GM18867 (cell line): ENCODE results near the gene KRTAP4-5.
"Not testable (repeated sequence)": the region's sequence is repeated elsewhere in the genome, so short reads cannot be mapped to it uniquely, and the experiment has no call there.

Experiments used
- ATAC-seq: cut with Tn5 transposase; IDR thresholded peaks from one replicate; pipeline ENCODE4 v1.9.1; 2021; ENCODE audit warnings: mild to moderate bottlenecking, moderate library complexity; ENCODE audit not compliant: unreplicated experiment

KRTAP4-5 gene

DNA sequence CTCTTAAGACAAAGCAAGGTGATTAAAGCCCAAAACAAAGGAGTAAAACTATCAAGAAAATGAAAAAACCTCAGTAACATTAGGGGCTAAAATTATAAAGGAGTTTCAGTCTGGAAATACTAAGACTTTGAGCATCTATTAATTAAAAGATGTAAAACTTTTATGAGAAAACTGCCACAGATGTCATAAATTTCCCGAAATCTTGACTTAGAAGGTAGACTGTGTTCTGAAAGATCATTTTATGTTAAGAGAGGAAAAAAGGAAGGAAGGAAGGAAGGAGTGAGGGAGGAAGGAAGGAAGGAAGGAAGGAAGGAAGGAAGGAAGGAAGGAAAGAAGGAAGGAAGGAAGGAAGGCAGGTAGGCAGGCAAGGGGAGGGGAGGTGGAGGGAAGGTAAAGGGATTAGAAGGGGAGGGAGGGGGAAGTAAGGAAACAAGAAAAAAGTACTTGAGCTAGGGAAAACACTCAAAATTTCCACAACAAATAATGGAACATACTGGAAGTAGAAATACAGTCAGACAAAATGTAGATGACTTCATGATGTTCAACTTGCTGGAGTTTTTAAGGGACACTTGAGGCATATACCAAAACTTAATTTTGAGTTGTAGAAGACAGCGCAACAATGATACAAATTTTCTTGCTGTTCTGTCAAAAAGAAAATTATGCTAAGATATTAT, 2.0 kb downstream of the KRTAP4-5 start:
- ATAC-seq: no peak

DNA sequence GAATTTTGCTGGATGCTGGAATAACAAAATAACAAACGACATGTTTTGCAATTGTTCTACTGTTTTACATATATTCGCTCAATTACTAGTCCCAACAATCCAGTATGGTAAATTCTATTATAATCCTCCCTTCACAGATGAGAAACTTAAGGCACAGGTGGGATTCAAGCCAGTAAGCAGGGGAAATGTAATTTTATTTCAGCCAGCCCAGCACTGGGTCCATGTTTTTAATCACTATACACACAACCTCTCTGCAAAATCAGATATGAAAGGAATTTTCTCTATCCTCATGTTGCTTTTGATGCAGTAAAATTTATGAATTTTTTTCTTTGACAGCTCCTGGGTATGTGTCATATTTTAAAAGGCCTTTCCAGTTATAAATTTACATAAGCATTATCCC, 4.4 kb downstream of the KRTAP4-5 start:
- no peak for ATAC-seq

DNA sequence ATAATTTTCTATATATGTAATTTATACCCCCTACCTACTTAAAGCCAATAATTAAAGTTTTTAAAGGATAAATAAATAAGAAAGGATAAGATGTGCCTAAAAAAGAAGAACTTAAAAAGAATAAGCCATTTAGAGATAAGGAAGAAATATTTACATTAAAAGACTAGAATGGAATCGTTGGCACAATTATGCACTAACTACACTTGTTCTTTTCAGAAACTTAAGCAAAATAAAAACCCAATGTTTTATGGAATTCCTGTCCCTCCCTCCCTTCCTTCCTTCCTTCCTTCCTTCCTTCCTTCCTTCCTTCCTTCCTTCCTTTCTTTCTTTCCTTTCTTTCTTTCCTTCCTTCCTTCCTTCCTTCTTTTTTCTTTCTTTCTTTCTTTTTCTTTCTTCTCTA, 4.8 kb downstream of the KRTAP4-5 start:
- no peak for ATAC-seq

DNA sequence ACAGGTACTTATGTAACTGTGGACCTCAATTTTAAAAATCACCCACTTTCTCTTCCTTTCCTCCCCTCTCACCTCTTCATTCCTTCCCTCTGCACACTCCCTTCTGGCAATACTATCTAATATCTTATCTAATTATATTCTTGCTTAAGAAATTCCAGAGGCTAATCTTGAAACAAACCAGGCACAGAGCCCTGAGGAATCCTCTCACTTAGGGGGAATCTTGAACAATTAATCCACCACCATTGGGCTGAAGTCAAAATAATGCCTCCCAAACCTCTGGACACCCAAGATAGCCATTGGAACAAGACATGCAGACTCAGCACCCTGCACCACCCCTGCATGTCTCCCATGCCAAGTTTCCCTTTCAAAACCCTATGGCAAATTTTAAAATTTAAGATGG, 8.3 kb downstream of the KRTAP4-5 start:
- ATAC-seq: no peak

DNA sequence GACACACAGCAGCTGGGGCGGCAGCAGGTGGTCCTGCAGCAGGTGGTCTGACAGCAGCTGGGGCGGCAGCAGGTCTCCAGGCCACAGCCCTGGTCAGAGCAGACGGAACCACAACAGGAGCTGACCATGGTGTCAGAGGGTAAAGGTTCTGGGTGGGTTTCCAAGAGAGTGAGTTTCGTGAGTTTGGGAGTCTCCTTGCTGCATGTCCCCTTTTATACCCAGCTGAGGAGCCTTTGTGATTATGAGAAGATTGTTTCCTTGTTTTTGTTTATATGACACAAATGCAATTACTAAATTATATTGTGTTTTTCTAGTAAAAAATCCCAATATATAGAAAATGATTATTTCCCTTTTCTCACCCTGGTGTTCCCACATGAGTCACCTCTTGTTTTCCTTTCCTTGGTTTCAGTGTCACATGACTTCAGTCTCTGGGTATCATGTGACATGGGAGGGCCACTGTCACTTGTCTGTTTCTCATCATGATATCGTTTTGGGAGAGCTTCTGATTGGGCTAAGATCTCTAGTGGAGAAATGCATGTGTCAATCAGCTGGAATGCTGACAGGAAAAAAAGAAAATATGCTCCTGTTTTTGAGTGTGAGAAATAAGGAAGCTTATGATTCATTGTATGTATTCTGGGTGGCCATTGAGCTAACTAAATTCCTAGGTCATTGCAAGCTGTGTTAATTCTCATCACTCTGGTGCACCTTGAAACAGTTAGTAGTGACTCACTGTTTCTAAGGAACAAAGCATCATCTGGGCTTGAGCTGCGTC, 9.1 kb downstream of the KRTAP4-5 start, which contains the start of gene KRTAP4-6:
TSS of gene KRTAP4-6 (minus strand) at position 185 of the 772 bp plus-strand sequence. CDS start at position 128, 57 bp downstream.
- no peak for ATAC-seq

DNA sequence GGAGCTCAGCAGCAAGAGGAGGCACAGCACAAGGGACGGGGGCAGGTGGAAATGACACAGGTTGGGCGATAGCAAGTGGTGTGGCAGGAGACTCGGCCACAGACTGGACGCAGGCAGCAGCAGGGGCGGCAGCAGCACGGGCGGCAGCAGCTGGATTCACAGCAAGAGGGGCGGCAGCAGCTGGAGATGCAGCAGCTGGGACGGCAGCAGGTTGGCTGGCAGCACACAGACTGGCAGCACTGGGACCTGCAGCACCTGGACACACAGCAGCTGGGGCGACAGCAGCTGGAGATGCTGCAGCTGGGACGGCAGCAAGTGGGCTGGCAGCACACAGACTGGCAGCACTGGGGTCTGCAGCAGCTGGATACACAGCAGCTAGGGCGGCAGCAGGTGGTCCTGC, 9.8 kb downstream of the KRTAP4-5 start:
- ATAC-seq: not testable (repeated sequence)

DNA sequence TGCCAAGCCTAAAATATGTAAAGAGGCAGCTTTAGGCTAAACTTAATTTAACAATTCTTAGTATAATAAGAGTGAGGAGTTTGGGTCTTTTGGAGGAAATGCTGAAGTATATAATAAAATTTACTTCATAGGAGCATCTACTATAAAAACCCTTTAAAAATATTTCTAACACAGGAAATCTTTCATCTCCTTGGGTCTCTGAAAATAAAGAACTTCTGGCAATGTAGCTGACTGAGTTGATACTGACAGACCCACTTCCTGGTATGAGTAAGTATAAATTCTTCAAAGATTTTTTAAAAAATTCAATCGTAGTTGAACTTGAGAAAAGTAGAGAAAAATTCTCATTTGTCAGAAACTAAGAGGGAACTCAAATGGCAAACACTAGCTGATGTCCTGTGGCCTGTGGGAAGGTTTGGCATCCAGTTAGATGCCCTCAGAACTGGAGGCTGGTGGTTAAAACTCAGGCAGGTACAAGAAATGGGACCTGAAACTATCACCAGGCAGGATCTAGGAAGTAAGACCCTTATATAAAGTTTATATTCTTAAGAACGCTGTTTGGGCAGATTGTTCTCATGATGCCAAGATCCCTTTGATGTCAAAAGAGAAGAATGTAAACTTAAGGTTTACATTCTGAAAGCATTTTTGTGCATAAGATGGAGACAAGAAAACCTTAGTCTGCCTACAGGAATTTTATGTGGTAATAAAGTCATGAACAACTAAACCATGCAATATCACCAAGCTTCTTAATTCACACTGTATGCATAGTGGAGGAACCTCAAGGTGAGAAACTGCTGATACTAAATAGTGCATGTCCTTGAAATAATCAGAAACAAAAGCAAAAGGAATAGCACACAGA, 15.5 kb downstream of the KRTAP4-5 start:
- no peak for ATAC-seq

DNA sequence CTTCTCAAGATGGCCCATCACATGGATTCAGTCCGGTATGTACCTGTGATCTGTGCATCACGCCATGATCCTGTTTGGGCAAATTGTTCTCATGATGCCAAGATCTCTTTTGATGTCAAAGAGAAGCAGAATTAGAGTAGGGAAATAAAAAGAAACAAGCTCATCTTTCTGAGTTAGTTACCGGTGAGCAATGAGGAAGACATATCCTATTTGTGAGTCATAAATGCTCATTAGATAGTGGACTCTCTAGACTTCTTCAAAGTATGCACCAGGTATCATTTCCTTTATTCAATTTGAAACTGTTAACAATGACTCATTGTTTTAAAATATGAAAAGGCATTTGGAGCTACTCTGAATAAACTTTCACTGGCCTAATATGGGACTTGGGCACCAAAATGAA, 17.6 kb downstream of the KRTAP4-5 start:
- ATAC-seq: no peak

DNA sequence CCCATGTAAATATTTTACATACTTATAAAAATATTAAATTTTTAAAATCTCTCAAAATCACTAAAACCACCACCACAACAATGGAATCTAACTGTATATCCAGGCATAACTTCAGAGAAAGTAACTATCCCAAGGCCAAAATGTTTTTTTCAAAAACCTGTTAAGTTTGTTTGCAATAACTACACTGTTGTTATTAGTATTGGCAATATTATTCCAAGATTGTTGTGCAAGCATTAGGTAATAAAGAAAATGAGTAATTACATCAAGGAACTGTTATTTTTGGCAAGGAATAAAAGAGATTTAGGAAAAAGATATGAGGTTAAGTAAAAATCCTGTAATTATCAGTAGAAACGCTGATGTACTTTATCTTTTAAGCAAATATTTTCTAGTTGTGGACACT, 22.3 kb downstream of the KRTAP4-5 start:
- ATAC-seq: no peak

DNA sequence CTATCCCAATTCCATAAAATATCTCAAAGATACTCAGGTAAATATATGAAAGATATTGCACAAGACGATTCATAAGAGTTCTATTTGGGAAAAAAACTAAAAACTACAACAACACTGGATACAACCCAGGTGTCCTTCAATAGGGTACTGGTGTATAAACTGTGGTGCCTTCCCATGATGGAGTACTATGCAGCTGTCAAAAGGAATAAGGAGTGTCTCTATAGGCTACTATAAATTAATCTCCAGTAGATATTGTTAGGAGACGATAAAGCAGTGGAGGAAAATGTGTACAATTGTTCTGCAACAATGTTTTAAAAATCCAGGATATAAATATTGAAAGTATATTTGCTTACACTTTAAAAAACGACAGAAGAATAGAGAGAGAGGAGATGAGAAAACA, 23.2 kb downstream of the KRTAP4-5 start:
- no peak for ATAC-seq

DNA sequence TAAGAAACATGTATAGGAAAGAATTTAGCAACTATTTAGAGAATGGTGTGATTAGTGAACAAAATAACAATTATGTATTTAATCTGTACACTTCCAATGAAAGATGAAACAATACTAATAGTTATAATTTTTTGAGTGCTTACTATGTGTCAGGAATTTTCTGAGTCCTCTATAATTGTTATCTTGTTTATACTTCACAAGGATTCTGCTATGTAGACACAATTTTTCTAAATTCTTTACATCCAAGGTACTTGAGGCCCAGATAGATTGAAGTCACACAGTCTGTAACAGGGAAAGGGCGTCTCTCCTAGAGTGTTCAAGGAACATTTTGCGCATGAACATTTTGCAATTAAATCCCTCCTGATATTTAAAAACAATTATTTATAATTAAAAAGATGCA, 24.6 kb downstream of the KRTAP4-5 start:
- ATAC-seq: no peak

DNA sequence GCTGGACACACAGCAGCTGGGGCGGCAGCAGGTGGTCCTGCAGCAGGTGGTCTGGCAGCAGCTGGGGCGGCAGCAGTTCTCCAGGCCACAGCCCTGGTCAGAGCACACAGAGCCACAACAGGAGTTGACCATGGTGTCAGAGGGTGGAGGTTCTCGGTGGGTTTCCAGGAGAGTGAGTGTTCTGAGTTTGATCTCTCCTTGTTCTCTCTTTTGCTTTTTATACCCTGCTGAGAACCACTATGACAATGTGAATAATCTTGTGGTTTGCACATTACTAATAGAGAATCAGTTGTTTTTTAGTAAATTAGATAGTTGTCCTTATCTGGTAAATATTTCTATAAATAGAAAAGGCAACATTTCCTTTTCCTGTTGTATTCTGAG, 25.6 kb downstream of the KRTAP4-5 start, which contains the start of gene KRTAP4-12:
TSS of gene KRTAP4-12 (minus strand) at position 192 of the 381 bp plus-strand sequence. CDS start at position 132, 60 bp downstream.
- ATAC-seq: not testable (repeated sequence)

DNA sequence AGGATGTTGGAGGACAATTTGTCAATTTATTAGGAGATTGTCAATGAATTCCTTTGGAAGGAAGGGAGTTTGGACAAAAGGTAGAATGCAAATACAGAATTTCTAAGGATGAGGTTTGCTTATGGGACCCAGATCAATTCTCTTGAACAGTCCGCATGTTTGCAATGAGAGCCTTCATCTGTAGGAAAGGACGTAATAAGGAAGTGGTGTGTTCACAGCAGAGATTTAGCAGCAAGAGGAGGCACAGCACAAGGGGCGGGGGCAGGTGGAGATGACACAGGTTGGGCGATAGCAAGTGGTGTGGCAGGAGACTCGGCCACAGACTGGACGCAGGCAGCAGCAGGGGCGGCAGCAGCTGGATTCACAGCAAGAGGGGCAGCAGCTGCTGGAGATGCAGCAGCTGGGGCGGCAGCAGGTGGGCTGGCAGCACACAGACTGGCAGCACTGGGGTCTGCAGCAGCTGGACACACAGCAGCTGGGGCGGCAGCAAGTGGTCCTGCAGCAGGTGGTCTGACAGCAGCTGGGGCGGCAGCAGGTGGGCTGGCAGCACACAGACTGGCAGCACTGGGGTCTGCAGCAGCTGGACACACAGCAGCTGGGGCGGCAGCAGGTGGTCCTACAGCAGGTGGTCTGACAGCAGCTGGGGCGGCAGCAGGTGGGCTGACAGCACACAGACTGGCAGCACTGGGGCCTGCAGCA, 26.2 kb downstream of the KRTAP4-5 start:
- ATAC-seq: not testable (repeated sequence)

DNA sequence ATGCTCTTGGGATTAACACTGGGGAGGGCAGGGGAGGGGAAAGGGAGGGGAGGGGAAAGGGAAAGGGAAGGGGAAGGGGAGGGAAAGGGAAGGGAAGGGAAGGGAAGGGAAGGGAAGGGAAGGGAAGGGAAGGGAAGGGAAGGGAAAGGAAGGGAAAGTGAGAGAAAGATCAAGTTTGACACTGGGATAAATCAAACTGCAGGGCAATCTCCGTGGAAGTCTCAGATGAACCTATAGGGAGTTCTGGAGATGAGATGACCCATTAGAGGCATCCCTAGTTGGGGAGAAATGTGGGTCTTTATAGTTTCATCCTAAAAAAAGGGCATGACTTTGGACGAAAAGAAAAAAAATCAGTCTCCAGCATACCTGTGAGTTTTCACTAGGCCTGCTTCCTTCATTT, 27.9 kb downstream of the KRTAP4-5 start:
- no peak for ATAC-seq

DNA sequence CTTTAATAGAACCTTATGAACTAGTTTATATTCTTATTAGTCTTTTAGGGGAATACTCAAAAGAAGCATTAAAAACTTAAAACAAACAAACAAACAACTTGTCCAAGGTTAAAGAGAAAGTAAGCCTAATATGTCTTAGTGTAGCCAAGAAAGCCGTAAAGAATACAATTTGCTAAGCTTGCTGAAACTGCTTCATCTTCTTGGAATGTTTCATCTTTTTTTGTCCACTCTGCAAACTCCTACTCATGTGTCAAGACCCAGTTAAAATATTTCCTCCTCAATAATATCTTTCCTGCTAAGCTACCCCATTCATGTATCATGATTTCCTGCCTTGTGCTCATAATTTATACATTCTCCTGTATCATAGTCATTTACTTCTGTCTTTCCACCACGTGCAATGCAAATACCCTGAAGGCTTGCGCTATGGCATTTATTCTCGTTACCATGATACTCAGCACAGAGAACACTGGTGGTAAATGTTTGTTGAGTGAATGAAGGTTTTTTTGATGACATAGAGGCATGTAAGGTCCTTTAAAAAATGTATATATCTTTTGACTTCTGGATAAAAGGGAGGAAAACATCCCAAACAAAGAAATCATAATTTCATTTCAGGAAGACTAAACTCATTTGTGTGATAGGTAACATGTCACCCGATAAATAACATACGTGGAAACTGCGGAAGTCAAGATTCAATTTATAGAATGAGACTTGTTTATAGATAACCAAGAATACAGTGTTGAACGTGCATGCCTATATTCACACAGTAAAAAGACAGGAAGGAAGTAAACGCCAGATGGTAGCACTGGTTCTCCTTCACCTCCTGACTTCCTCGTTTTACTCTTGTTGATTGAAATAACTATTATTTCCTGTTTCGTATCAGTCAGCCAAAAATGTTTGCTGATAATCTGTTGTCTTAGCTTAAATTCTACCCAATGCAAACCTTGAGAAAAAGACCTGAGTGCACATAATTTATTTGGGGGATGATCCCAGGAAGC, 29.6 kb downstream of the KRTAP4-5 start:
- ATAC-seq: not testable (repeated sequence)

DNA sequence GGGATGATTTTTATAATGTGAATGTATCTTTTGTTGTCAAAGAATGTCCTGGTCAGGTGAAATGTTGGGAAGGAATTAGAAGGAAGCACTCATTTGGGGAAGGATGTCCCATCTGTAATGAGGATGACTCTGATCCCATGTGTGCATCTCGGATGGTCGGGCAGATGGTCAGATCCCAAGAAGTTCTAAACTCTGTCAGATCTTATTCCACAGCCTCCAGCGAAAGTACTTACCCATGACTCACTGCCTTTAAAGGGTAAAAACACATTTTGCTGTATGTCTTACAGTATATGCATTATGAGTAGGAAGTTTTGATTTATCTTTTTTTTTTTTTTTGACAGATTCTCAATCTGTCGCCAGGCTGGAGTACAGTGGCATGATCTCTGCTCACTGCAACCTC, 30.9 kb downstream of the KRTAP4-5 start:
- ATAC-seq: no peak

DNA sequence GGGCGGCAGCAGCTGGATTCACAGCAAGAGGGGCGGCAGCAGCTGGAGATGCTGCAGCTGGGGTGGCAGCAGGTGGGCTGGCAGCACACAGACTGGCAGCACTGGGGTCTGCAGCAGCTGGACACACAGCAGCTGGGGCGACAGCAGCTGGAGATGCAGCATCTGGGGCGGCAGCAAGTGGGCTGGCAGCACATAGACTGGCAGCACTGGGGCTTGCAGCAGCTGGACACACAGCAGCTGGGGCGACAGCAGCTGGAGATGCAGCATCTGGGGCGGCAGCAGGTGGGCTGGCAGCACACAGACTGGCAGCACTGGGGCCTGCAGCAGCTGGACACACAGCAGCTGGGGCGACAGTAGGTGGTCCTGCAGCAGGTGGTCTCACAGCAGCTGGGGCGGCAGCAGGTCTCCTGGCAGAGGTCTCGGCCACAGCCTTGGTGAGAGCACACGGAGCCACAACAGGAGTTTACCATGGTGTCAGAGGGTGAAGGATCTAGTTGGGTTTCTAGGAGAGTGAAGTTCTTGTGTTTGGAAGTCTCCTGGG, 31.7 kb downstream of the KRTAP4-5 start, which contains the start of gene KRTAP4-11:
TSS of gene KRTAP4-11 (minus strand) at position 528 of the 541 bp plus-strand sequence. CDS start at position 470, 58 bp downstream.
- not testable (repeated sequence) for ATAC-seq

DNA sequence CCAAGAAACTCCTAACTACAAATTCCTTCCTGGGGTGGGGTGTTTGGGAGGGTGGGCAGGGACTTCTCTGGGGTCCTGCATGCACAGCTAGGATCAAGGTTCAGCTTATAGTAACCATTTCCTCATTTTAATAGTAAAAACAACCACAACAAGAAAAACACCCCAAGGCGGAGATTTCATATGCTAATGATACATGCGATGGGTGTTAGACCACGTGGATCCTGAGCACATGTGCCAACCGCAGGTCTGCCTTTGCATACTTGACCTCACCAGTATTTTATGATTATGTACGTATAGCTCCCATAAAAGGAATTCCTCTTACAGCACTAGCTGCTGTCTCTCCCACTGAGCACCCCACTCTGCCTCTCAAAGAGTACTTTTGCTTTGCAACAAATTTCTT, 33.3 kb downstream of the KRTAP4-5 start:
- no peak for ATAC-seq
